LNCaP clone FGC (cell line): Measurements from ENCODE around the gene C4orf50.

Source experiments
- DNase-seq: peaks from one replicate; pipeline ENCODE4 v3.0.0-alpha.2; 2011; ENCODE audit warnings: low read depth
- H3K4me3 ChIP-seq: 2 replicates; pipeline ENCODE4 v1.5.1; 2011; ENCODE audit warnings: mild to moderate bottlenecking, low read depth, low read length, control low read depth
- TF ChIP-seq, protein P1 (sequence below): IDR thresholded peaks from 2 replicates; pipeline ENCODE4 v1.5.1; 2012; ENCODE audit warnings: mild to moderate bottlenecking; ENCODE audit not compliant: control insufficient read depth, insufficient read depth; ENCODE audit errors: extremely low read depth

The C4orf50 gene

DNA sequence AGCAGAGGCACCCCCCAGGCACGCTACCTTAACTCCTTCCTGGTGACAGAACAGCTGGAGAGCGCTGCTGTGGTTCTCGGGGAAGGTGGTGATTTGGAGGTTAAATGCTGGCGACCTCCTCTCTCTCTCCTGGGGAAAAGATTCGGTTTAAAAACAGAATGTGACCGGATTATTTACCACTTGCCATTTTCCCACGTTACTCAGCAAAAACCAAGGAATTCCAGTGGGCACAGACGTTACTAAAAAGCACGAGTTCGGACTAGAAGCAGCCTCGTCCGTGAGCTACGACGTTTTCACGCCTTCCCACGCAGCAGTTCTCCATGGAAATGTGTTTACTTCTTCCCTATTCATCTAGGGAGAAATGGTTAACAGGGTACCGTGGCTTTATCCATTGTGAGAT is 32.3 kb upstream of the C4orf50 start:
- TF ChIP-seq, protein P1, sequence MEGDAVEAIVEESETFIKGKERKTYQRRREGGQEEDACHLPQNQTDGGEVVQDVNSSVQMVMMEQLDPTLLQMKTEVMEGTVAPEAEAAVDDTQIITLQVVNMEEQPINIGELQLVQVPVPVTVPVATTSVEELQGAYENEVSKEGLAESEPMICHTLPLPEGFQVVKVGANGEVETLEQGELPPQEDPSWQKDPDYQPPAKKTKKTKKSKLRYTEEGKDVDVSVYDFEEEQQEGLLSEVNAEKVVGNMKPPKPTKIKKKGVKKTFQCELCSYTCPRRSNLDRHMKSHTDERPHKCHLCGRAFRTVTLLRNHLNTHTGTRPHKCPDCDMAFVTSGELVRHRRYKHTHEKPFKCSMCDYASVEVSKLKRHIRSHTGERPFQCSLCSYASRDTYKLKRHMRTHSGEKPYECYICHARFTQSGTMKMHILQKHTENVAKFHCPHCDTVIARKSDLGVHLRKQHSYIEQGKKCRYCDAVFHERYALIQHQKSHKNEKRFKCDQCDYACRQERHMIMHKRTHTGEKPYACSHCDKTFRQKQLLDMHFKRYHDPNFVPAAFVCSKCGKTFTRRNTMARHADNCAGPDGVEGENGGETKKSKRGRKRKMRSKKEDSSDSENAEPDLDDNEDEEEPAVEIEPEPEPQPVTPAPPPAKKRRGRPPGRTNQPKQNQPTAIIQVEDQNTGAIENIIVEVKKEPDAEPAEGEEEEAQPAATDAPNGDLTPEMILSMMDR, result no peak

DNA sequence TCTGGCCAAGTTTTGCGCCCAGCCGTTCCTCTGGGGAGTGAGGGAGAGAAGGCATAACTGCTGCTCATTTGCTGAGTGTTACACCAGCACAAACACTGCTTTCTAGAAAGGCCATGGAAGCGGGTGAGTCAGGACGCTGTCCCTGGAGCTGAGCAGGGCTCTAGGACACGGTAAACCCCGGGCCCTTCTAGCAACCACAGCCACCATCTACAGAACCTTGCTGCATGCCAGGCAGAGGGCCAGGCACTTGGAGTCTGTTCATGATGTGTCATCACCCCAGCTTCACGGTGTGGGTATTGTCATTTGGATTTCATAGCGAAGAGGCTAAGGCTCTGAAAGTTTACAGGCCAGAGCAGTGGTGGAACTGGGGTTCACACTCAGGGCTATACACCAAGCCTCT is 31.8 kb upstream of the C4orf50 start:
- no peak overlapping the region for H3K4me3 ChIP-seq
- no peak for DNase-seq
- TF ChIP-seq, protein P1, result no peak

More for the DNA sequence above, 32.3 kb upstream of the C4orf50 start:
- DNase-seq, result no peak
- no peak overlapping the region for H3K4me3 ChIP-seq

DNA sequence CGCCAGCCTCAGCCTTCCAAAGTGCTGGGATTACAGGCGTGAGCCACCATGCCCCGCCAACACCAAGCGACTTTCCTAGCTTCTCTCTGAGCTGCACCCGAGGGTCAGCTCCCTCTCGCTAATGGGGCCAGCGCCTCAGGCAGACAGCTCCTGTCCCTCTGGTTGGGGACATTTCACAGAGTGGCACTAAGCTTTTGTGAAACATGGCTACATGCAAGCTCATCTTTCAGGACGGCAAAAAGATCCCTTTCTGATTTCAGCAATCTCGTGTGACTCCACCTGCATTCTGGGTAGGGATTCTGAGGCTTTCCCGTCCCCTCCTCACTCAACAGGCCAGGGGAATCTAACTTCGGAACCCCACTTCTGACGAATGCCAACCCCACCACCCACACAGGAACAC is 31.0 kb upstream of the C4orf50 start:
- TF ChIP-seq, protein P1, result no peak
- no peak for DNase-seq
- H3K4me3 ChIP-seq, result no peak overlapping the region

DNA sequence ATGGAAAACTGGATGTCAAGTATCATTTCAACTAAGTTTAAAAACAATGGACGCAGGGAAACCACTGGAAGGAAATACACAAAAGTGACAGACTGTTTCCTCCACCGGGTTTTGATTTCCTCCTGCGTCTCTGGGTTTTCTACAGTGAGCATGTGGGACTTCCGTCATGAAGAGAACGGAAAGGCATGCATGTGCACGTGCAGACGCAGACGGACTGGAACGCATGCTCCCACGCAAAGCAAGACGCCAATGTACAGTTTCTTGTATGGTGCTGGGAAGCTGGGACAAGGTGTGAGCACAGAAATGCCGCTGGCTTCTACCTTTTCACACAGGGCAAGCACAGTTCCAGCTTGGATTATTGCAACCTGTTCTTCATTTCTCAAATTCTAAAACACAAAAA is 30.3 kb upstream of the C4orf50 start:
- TF ChIP-seq, protein P1, result no peak
- no peak for DNase-seq
- H3K4me3 ChIP-seq, result no peak overlapping the region

DNA sequence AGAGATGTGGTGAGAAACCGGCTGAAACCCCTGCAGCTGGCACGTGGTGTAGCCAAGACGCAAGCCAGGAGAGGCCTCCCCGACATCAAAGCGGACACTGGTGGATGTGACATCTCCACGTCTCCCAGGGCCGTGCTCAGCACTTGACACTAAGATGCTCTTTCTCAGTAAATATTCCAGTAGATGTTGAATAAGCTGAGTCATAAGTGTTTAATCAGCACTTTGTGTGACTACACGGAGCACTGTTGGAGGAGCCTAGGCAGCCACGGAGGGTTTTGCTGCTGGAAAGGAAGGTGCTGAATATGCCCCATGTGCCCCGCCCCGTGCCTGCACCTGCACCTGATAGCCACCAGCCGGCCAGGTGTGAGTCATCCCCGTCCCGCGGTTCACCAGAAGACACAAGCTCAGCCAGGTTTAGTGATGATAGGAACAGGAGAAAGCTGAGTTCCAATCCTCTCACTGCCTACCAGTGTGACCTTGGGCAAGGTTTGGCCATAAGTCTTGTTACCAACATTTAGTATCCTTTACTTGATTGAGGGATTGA is 29.0 kb upstream of the C4orf50 start:
- DNase-seq, result no peak
- TF ChIP-seq, protein P1, result no peak
- H3K4me3 ChIP-seq, result no peak overlapping the region

DNA sequence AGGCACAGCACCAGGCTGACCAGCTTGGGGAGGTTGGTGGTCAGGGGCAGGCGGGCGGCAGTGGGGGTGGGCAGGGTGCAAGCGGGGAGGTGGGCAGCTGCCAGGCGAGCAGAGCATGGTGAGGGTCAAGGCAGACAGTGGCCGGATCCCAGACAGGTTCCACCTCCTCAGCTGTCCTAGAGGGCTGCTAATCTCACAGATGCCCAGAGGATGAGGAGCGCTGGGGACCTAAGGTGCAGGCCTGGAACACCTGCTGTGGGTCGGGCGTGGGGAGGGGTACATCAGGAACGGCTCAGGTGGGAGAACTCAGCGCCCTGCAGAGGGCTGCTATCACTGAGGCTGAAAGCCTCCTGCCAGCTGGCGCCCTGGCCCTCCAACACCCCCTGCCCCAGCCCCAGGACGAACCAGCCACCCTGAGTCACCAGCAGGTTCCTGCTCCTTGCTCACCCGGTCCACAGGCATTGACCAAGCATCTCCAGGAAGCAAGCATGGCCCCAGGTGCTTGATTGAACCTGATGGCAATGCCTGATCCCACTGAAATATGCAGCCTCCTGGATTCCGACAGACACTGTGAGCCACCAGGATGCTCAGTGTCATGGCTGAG is 28.4 kb upstream of the C4orf50 start:
- no peak overlapping the region for H3K4me3 ChIP-seq
- TF ChIP-seq, protein P1, result no peak
- no peak for DNase-seq

DNA sequence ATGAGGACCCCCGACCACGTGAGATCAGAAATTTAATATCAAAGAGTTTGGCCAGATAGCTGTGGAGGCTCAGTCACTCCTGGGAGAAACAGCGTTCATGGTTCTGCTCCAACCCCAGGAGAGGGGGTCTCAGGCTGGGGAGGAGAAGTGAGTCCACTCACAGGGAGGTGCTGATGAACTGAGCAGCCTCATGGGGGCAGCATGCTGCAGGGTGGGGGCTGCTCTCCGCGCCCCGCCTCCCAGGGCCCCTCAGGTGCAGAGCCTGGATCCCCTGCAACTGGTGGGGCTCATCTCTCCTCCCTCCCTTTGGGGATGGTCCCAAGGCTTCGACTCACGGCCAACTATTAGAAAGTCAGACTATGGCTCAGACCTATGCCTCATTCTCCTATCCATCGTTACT is 26.6 kb upstream of the C4orf50 start:
- H3K4me3 ChIP-seq, result no peak overlapping the region
- TF ChIP-seq, protein P1, result 0 out of 2 replicates have a peak, but pooled peaks have one; percentile 15
- no peak for DNase-seq
